Measurements from ENCODE around the gene DCAF11.

Gene DCAF11

DNA sequence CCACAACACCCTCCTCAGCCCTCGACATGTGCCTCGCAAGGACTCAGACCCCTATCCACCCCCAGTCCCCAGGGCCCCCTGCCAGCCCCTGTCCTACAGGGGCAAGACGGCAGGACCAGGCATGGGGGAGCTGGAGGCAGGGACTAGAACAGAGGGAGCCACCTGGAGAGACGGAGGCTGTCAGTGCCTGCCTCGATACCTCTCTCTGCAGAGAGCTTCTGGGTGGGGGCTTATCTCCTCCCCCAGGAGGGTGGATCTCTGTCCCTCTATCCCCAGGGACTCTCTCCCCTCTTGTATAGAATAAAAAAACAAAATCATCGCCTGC, 45.2 kb upstream of the DCAF11 start:
- TF ChIP-seq, protein P1, sequence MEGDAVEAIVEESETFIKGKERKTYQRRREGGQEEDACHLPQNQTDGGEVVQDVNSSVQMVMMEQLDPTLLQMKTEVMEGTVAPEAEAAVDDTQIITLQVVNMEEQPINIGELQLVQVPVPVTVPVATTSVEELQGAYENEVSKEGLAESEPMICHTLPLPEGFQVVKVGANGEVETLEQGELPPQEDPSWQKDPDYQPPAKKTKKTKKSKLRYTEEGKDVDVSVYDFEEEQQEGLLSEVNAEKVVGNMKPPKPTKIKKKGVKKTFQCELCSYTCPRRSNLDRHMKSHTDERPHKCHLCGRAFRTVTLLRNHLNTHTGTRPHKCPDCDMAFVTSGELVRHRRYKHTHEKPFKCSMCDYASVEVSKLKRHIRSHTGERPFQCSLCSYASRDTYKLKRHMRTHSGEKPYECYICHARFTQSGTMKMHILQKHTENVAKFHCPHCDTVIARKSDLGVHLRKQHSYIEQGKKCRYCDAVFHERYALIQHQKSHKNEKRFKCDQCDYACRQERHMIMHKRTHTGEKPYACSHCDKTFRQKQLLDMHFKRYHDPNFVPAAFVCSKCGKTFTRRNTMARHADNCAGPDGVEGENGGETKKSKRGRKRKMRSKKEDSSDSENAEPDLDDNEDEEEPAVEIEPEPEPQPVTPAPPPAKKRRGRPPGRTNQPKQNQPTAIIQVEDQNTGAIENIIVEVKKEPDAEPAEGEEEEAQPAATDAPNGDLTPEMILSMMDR (IDR thresholded peaks at IDR 0.05), result no peak

DNA sequence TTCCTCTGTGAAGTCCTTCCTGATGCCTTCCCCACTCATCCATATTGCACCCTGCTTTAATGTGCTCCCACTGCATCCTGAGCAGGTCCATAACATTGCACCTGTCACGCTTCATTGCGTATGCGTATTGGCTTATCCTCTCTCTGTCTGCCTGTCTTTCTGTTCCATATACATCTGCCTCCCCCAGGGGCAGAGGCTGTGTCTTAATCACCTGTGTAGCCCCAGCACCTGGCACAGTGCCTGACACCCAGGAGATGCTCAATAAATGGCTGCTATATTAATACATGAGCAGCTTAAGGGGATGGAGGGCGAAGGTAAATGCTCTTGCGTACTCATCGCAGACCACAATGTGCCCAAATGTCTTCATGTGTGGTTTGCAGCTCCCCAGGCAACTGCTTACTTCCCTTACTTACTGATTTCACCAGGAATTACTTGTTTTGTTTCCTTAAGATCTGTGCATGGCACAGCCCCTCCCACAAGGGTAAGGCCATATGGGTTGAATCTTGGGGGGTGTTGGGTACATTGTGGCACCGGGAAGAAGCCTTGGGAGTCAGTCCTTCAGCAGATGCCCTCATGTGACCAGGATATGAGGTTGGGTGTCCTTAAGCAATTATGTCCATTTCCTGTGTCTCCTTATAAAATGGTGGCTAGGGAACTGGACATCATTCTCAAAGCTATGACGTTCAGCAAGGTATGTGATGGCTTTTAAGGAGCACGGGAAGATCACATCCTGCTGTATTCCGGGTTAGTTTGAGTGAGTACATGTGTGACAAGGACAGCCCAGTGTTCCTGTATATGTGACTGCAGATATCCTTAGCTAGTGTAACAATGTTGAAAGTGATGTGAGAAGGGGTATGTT, 44.1 kb upstream of the DCAF11 start:
- TF ChIP-seq, protein P1 (IDR thresholded peaks at IDR 0.05), result no peak

DNA sequence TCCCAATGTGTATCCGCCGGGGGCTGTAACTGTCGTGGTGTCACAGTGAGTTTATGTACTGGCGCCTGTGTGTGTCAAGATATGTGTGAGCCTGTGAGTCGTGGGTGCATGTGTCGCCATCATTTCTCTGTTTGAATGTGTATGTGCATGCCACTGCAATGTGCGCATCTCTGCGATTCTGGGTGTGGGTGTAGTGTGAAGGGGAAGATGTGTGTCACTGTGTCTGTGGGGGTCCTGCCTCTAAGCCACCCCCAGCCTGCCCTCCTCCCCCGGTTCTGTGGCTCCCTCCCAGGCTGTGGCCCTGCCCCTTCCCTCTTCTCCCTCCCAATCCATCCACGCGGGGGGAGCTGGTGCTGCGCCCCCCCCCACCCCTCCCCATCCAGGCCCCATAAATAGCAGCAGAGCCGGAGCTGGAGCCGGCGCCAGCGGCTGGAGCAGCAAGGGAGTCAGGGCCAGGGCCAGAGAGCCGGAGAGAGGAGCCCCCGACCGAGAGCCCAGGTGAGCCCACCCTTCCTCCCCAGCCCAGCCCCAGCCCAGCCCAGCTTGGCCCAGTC, 43.4 kb upstream of the DCAF11 start, which contains the start of gene CPNE6:
Gene CPNE6, plus strand, starts transcription at position 419 of the 554 bp plus-strand sequence. CDS start 1,375 bp downstream, outside the sequence.
- TF ChIP-seq, protein P1 (IDR thresholded peaks at IDR 0.05), result no peak

DNA sequence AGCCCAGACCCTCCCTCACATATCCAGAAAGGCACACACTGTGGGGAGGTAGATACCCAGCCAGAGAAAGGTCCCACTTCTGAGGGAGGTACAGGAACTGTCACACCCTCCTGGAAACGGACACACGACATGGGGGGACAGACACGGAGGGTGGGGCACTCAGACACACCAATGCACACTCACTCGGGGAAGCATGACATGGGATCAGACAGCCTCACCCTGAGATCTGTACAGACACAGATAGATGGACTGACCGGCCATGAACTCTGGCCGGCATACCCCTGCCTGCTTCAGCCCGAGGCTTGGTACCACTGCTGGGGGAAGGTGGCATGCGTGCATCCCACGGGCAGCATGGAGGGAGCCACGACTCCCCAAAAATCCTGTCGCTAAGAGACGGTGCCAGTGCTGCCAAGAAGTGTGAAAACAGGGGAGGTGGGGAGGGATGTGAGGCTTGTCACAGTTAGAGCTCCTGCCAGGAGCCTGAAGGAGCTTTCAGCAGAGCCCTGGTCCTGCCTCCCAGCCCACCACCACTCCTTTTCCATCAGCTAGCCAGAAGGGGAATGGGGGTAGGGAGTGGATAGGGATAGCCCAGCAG, 42.6 kb upstream of the DCAF11 start:
- TF ChIP-seq, protein P1 (IDR thresholded peaks at IDR 0.05), result no peak

DNA sequence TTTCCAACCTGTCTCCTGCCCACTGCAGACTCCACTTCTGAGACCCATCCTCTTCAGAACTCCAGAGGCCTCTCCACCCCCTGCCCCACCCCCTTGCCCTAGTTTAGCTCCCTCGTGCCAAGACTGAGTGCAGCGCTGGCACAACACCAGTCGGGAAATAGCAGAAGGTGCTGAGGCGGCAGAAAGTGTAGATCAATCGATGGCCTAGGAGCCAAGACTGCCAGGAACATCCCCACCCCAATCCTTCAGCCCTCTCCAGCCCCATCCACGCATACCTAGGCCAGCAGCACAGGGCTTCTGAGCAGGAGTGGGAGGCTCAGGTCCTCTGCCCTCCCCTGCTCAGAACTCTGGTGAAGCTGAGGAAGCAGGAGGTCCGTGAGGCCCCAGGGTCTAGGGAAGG, 42.1 kb upstream of the DCAF11 start:
- TF ChIP-seq, protein P1 (IDR thresholded peaks at IDR 0.05), result no peak

DNA sequence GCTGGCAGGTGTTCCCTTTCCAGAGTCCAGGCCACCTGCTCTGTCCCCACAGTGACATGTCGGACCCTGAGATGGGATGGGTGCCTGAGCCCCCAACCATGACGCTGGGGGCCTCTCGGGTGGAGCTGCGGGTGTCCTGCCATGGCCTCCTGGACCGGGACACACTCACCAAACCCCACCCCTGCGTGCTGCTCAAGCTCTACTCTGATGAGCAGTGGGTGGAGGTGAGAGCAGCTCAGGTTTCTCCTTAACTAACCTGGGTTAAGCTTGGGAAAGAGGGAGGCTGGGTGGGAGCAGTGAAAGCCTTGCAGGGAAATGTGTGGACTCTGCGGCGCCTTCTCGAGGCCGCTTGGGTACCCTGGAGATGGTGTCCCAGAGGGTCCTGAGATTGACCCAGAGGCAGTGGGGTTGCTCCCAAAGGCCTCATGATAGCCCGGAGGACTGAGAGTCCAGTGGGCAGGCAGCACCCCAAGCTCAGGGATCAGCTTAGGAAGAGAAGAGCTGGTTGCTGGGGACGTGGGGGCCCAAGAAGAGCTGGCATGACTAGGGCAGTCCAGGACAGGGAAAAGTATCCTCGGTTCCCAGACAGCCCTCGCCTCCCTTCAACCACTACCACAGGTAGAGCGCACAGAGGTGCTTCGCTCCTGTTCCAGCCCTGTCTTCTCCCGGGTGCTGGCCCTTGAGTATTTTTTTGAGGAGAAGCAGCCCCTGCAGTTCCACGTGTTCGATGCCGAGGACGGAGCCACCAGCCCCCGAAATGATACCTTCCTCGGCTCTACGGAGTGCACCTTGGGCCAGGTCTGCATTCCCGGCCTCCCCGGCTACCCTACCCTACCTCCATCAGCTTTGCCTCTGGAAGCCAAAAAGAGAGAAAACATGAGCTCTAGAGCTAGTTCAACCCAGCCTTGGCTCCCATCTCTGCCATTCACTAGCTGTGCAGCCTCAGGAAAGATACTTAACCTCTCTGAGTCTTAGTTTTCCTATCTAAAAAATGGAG, 41.4 kb upstream of the DCAF11 start:
- TF ChIP-seq, protein P1 (IDR thresholded peaks at IDR 0.05), result no peak
